Left forelimb (tissue), 1 donor: Measurements from ENCODE around the gene RFPL1.

ENCODE experiments used
- DNase-seq: peaks from one replicate; pipeline ENCODE4 v3.0.0-alpha.2; 2018; ENCODE audit warnings: low spot score

Gene RFPL1

DNA sequence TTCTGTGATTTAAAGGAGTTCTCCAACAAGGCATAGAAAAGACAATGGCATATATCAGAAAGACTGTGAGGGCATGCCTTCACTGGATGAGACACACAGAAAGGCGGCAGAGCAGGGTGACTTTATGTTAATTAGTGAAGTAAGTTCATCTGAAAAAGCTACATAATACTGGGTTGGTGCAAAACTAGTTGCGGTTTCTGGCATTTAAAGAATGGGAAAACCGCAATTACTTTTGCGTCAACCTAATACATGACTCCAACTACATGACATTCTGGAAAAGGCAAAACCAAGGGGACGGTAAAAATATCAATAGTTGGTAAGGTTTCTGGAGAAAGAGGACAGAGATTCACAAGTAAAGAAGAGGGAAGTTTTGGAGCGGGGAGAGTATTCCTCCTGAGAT lies 5.1 kb downstream of the RFPL1 start:
- DNase-seq: no peak

DNA sequence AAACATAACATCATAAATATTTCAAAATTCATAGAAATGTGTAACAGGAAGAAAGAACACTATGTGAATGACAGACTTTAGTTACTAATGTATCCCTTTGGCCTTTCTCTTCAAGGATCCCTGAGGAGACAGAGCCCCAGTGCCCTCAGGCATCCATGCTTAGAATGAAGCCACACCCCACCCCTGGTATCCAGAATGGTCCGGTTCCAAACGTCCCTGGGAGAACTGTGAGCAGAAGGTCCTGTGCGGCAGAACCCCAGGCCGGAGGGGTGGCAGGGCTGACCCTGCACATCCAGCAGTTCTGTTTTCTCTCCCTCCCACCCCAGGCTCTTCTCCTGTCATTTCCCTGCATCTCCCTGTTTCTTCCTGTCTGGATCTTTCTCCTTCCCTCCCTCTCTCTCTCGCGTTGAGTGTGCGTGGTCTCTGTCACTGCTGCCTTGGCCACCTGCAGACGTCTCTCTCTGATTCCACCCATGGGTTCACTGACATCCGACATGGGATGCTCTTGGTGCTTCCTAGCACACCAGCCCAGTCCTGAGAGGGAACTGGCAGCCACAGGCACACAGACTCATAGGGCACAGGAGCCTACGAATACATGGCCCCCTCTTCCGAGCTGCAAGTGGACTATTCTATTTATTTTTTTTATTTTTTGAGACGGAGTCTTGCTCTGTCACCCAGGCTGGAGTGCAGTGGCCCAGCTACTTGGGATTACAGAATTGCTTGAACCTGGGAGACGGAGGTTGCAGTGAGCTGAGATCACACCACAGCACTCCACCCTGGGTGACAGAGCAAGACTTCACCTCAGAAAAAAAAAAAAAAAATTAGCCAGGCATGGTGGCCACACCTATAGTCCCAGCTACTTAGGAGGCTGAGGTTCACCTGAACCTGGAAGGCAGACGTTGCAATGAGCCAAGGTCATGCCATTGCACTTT lies 5.7 kb downstream of the RFPL1 start:
- DNase-seq: peak; percentile 11

DNA sequence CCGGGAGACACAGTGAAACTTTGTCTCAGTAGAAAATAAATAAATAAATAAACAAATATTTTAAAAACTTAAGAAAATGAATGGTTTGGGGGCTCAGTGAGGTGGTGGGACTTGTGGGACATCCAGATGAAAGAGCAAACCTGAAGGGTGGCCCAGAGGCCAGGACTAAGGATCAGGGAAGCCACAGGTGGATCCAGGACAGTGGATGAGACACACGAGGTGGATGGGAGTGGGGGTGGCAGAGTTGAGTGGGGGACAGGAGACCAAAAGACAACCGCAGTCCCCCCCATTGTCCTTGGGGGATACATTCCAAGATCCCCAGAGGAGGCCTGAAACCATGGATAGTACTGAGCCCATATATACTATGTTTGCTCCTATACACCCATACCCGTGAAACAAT lies 7.1 kb downstream of the RFPL1 start:
- DNase-seq: peak; percentile 42

DNA sequence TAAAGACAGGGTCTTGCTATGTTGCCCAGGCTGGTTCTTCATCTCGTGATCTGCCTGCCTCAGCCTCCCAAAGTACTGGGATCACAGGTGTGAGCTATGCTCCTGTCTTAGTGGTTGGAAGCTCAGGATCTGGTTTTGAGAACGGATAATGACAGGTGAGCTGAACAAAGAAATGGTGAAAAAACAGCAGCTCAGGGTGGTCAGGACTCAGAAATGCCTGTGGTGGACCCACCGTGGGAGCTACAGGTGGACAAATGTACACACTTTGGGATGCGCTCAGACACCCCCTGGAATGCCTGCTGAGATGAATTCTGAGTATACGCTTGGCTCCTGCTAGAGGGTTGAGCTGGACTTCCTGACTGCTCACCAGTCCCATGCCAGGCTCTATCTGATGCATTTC lies 9.5 kb downstream of the RFPL1 start:
- peak; percentile 52 for DNase-seq

DNA sequence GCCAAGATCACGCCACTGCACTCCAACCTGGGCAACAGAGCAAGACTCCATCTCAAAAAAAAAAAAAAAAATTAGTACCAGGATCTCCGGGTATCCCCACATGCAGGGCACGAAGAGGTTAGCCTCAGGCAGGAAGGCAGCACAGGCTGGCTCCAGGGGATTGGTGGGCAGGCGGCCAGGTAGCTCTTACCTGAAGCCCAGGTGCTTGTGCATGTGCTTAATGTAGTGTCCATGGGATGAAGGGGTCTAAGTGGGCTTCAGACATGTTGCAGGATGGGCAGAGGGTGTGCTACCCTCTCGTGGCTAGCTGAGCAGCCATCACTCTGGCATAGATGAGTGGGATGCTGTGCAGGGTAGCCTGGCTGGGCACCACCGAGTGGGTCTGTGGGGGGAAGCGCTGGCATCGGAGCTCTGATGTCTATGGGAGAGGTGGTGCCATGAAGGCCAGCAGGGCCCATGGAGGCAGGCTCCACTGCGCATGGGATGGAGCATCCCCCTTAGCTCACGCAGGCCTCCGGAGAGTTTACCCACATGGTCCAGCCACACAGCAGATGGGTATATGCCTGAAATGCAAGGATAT lies 11.0 kb downstream of the RFPL1 start:
- peak; percentile 61 for DNase-seq

DNA sequence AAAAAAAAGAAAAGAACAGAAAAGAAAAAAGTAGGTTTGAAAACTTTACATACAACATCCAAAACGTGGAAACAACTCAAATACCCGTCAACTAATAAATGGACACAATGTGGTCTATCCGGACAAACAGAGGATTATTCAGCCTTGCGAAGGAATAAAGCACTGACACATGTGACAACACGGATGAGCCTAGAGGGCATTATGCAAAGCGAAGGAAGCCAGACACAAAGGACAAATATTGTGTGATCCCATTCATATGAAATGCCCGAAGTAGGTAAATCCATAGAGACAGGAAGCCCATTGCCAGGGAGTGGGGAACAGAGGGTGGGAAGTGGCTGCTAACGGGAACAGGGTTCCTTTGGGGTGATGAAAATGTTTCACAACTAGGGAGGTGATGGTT lies 11.8 kb downstream of the RFPL1 start:
- DNase-seq: peak; percentile 17

DNA sequence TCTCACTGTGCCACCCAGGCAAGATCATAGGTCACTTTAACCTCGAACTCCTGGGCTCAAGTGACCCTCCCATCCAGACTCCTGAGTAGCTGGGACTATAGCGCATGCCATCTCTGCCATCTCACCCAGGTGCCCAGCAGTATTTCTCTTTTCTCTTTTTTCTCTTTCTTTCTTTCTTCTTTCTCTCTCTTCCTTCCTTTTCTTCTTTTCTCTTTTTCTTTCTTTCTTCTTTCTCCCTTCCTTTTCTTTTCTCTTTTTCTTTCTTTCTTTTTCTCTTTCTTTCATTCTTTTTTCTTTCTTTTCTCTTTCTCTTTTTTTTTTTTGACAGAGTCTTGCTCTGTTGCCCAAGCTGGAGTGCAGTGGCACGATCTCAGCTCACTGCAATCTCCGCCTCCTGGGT lies 13.5 kb downstream of the RFPL1 start:
- DNase-seq: no peak

DNA sequence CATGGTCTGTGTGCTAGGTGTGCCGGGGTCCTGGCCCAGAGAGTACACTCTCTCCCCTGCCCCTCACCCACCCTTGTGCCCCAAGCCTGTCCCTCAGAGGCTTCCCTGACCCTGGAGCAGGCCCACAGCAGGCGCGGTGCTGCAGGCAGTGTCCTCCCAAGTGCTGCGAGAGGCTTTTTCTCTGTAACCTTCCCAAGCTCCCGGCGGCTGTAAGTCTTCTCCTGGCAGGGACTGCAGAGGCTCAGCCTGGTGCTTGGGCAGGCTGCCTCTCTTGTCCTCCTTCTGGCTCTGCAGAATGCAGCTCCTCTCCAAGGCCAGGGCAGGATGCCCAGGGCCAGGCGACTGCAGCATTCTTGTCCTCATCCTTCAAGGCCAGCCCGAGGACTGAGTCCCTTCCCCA lies 15.9 kb downstream of the RFPL1 start:
- peak; percentile 62 for DNase-seq

DNA sequence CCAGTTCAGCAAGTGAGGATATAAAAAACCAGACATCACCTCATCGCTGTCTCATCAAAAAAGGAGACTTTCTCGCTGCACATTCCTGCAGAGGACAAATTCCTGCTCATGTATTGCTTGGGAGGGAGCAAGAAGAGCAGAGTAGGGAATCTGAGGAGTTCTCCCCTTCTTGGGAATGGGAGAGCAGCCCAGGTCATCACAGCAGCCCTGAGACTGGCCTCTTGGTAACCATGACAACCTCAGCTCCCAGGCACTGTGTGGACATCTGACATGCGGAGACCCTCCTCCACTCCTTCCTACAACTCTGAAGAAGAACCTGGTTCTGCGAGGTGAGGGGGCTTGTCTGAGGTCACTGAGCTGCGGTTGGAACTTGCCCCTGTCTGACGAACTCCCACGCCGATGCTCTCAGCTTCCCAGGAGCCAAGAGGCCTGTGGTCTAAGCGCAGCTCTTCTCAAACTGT lies 17.9 kb downstream of the RFPL1 start:
- no peak for DNase-seq

DNA sequence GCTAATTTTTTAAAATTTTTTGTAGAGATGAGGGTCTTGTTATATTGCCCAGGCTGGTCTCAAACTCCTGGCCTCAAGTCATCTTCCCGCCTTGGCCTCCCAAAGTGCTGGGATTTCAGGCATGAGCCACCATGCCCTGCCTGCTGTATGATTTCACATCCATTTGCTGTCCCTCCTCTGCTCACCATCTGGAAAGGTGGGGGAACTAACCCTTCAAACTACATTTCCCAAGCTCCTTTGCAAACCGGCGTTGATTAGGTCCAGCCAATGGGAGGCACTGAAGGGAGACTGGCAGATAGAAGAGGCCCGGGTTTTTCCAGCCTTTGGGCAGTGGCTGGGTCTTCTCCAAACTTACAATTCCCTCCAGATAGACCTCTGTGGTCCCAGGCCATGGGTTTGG lies 19.3 kb downstream of the RFPL1 start:
- DNase-seq: no peak

DNA sequence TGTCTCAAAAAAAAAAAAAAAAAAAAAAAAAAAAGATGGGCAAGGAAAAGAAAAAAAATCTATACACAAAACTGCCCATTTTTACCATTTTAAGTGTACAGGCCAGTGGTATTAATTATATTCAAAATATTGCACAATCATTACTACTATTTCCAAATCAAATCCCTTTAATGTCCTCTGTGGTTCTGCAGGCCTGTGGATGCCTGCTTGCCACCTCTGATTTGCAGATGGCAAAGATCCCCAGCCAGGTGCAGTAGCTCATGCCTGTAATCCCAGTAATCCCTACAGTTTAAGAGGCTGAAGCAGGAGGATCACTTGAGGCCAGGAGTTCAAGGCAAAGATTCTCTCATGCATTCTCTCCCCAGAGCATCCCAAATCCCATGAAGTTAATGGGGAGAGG lies 20.2 kb downstream of the RFPL1 start:
- no peak for DNase-seq

DNA sequence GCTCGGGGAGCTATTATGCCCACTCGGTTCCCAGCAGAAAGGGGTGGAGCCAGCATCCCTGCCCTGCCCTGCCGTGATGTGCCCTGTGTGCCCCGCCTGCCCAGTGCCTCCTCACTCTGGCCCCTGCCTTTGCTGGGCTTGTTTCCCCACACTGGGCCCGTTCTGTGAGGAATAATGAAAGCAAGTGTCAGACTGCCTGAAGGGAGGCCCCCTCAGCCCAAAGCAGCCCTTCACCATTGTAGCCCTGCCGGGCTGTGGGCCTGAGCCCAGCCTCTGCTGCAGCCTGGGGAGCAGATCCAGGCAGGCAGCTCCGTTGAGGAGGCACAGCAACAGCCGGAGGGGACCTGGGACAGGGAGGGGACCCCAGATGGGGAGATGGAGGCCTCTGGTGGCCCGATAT lies 21.4 kb downstream of the RFPL1 start:
- DNase-seq: no peak

DNA sequence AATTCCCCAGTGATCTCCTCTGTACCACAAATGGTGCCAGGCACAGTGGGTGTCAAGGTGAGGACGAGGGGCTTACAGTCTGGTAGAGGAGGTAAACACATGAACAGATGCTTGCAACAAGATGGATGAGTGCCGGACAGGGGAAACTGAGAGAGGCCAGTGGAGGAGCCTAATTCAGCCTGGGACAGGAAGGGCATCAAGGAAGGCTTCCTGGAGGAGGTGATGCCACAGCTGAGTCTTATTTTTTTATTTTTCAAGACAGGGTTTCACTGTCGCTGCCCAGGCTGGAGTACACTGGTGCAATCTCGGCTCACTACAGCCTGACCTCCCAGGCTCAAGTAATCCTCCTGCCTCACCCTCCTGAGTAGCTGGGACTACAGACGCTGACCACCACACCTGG lies 22.9 kb downstream of the RFPL1 start:
- DNase-seq: no peak

DNA sequence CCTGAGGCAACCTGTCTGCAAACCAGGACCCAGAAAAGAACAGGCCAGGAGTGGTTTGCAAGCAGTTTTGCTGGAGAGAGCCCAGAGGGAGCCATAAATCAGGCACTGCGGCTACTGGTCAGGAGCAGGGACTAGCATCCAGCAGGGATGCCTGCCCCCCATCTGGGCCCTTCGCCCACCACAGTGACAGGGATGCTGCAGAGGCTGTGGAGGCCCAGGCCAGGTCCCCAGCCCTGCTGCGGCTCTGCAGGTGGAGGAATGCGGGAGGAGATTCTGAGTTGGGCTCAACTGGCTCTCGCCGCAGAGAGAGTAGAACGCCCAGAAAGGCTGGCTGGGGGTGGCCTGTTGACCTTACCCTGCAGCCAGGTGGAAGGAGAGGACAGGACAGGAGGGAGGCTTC lies 25.2 kb downstream of the RFPL1 start:
- DNase-seq: no peak

DNA sequence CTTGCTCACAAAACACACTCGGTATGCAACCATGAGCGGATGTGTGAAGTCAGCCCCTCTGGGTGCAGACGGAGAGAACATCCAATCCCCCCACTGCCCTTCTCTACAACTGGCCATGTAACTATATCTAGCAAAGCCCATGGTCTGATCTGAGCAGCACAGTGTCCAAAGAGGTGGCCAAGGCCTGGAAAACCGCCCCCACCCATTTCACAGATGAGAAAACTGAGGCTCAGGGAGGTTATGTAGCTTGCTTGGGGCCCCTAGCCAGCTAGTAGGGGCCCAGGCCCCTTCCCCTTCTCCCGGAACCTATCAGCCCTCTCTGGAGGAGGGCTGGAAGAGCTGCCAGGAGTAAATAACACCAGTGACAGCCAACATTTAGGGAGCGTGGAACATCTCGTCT lies 26.2 kb downstream of the RFPL1 start:
- DNase-seq: no peak

DNA sequence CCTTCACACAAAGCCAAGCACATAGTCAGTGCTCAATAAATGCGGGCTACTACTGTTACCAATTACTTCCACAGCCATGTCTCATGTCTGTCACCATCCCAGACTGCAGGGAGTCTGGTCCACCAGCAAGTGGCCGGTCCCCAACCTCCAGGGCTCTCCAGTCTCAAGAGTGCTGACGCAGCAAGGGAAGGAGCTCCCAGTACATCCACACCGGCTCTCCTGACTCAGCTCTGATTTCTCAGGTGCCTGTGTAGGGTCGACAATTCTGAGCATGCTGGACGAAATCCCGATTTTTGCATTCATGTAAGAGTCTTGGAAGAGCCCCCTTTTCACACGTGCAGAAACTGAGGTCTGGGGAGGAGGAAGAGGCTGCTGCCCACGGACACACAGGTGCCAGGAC lies 31.4 kb downstream of the RFPL1 start:
- DNase-seq: no peak

DNA sequence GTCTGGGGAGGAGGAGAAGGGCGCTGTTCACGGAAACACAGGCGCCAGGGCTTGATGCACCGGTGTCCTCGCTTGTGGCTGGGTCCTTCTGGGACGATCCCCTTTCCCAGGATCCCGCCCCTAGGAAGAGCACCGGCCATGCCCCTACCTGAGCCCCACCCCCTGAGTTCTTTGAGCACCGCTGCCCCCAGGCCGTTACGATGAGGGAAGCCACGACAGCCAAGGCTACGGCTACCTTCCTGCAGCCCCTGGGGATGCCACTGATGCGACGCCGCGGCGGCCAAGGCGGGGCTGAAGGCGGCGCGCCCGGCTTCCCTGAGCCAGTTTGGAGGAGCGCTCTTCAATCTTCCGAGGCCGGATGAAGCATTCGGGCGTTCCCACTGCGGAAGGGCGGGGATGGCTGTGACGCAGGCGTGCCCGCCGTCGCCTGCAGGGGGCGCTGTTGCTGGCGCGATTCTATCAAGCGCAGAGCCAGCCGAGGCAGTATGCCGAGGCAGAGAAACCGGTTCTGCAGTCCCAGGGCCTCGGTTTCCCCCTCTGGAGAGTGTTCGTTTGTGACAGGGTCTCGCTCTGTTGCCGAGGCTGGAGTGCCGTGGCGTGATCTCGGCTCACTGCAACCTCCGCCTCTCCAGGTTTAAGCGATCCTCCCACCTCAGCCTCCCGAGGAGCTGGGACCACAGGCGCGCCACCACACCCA lies 31.9 kb downstream of the RFPL1 start:
- no peak for DNase-seq

DNA sequence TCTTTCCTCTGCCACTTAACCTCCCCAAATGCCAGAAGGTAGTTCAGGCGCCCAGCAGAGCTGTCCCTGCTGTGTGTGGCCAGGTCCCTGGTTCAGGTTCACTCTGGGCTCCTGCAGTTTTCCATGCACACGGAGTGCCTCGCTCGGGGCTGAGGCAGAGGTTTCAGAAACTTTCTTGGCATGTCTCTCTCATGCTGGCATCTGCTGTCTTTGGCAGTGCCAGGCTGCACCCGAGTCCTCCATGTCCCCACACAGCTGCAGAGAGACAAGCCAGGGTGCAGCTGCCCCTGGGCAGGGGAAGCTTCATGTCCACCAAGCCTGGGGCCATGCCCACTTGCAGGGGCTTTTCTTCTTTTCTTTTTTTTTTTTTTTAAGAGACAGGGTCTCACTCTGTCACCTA lies 34.6 kb downstream of the RFPL1 start:
- no peak for DNase-seq

DNA sequence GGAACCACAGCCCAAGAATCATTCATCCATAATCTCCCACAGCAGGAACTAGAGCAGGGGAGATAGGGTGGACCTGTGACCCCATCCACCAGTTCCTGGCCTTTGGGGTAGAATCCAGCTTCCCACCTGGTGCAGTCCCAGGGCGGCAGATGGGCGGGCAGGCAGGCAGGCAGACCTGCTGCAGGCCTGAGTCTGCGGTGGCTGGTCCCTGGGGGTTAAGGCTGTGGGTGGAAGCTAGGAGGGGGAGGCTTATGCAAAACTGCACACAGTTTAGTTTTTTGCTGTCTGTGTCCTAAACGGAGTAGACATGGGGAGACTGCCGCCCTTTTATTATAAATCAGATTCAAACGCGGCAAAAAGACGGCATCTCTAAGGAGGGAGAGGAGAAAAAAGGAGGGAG lies 37.2 kb downstream of the RFPL1 start:
- no peak for DNase-seq

DNA sequence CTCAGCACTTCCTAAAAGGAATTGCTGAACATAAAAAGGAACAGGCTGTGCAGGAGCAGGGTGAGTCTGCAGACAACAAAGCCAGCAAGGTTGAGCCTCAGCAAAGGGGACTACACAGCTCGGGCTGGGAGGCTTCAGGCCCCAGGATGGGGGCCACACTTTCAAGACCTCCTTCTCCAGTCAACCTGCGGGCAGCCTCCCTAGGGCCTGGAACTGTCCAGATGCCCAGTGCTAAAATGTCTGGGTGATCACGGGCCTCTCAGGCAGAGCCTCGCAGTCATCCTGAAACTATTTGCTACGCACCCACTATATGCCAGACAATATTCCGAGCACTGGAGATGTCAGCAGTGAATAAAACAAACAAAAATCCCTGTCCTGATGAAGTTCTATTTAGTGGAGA lies 37.7 kb downstream of the RFPL1 start:
- DNase-seq: no peak

DNA sequence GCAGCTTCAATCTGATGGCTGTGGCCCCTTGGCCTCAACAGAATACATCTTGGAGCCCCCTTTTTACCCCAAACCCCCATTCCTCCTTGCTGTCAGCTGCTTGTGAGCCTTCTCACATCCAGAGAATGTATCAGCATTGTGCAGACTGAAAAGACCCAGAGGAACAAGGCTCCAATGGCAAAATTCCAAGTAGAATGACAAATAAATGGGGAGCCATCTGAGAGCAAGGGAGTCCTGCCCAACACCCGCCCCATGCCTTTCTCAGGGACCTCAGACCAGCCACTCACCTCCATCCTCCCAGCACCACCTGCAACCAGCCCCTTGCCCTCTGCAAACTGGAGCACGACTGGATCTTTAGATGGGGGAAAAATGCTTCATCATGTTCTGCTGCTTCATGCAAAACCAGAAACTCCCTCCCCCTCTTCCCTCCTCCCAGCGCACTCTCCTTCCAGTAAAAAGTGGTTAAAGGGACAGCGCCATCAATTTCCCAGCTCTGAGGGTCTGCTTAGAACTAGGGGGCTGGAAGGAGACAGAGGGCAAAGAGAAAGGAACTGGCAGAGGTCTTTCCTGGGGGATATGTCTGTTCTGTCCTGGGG lies 39.4 kb downstream of the RFPL1 start:
- DNase-seq: no peak
